Osteoblast (primary cell): ENCODE results near the gene MYH14. TPM values are rescaled to one million over a fixed set of nuclear protein-coding genes. Genes with fewer than 3 reads are reported as not detected.

ENCODE experiments used
- DNase-seq: peaks from one replicate; pipeline ENCODE4 v3.0.0; 2011; ENCODE audit warnings: low spot score, mixed read lengths; ENCODE audit not compliant: insufficient read length; ENCODE audit errors: missing footprints
- H2AFZ ChIP-seq: 2 replicates; pipeline ENCODE4 v1.6.0; 2011; ENCODE audit warnings: mild to moderate bottlenecking, low read length
- H3K27ac ChIP-seq: 2 replicates; pipeline ENCODE4 v1.5.1; 2011; ENCODE audit warnings: mild to moderate bottlenecking, low read depth, low read length, moderate library complexity
- H3K27me3 ChIP-seq: 2 replicates; pipeline ENCODE4 v1.6.0; 2012; ENCODE audit warnings: mild to moderate bottlenecking, control low read depth, inconsistent platforms, low read length, moderate library complexity; ENCODE audit not compliant: insufficient read depth
- H3K36me3 ChIP-seq: 2 replicates; pipeline ENCODE4 v1.5.1; 2011; ENCODE audit warnings: mild to moderate bottlenecking, low read length, control low read depth, moderate library complexity; ENCODE audit not compliant: insufficient read depth
- H3K4me1 ChIP-seq: 2 replicates; pipeline ENCODE4 v1.5.1; 2011; ENCODE audit warnings: mild to moderate bottlenecking, low read length, control low read depth, moderate library complexity; ENCODE audit not compliant: insufficient read depth
- H3K4me2 ChIP-seq: 2 replicates; pipeline ENCODE4 v1.6.0; 2011; ENCODE audit warnings: mild to moderate bottlenecking, low read length; ENCODE audit not compliant: insufficient read depth
- H3K4me3 ChIP-seq: fragments of 200-600 bp; sonication (generic); 3 replicates; pipeline ENCODE4 v1.5.1; 2012; ENCODE audit warnings: mild to moderate bottlenecking, low read length, inconsistent platforms; ENCODE audit not compliant: insufficient read depth
- H3K79me2 ChIP-seq: 2 replicates; pipeline ENCODE4 v1.6.0; 2012; ENCODE audit warnings: mild to moderate bottlenecking, low read length, control low read depth, inconsistent platforms; ENCODE audit not compliant: insufficient read depth
- H3K9me3 ChIP-seq: 2 replicates; pipeline ENCODE4 v1.5.1; 2011; ENCODE audit warnings: low read depth, low read length, control low read depth
- H4K20me1 ChIP-seq: 2 replicates; pipeline ENCODE4 v1.6.0; 2012; ENCODE audit warnings: mild to moderate bottlenecking, low read length, control low read depth; ENCODE audit not compliant: insufficient read depth
- total RNA-seq: library from RNA; depleted of rRNA; stranded (reverse); fragments of >200 nt; gene quantifications from 2 replicates; pipeline ENCODE4 v1.2.3, GENCODE V29; 2012
- TF ChIP-seq, protein P1 (sequence below): IDR thresholded peaks from 2 replicates; pipeline ENCODE4 v1.5.1; 2011; ENCODE audit warnings: mild to moderate bottlenecking, low read depth, low read length, moderate library complexity; ENCODE audit errors: extremely low read depth

MYH14 gene
- total RNA-seq, 1 donor: not detected

DNA sequence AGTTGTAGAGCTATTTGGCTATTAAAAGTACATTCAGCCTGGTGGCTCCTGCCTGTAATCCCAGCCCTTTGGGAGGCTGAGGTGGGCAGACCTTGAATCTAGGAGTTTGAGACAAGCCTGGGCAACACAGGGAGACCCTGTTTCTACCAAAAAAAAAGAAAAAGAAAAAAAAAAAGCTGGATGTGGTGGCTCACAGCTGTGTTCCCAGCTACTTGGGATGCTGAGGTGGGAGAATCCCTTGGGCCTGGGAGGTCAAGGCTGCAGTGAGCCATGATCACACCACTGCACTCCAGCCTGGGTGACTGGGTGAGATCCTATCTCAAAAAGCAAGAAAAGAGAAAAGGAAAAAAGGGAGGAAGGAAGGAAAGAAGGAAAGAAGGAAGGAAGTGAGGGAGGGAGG is 30.7 kb upstream of the MYH14 start:
- Histone ChIP-seq H2AFZ (no peak overlapping the region), H3K36me3 (no peaks in the 10 kb centered on the region), H3K9me3 (no peaks in the 10 kb centered on the region), H3K4me3 (no peak overlapping the region), H3K4me1 (no peaks in the 10 kb centered on the region), H3K27me3 (no peaks in the 10 kb centered on the region), H3K4me2 (no peak overlapping the region), H3K27ac (no peak overlapping the region), H4K20me1 (no peaks in the 10 kb centered on the region), H3K79me2 (no peaks in the 10 kb centered on the region)
- TF ChIP-seq, protein P1, sequence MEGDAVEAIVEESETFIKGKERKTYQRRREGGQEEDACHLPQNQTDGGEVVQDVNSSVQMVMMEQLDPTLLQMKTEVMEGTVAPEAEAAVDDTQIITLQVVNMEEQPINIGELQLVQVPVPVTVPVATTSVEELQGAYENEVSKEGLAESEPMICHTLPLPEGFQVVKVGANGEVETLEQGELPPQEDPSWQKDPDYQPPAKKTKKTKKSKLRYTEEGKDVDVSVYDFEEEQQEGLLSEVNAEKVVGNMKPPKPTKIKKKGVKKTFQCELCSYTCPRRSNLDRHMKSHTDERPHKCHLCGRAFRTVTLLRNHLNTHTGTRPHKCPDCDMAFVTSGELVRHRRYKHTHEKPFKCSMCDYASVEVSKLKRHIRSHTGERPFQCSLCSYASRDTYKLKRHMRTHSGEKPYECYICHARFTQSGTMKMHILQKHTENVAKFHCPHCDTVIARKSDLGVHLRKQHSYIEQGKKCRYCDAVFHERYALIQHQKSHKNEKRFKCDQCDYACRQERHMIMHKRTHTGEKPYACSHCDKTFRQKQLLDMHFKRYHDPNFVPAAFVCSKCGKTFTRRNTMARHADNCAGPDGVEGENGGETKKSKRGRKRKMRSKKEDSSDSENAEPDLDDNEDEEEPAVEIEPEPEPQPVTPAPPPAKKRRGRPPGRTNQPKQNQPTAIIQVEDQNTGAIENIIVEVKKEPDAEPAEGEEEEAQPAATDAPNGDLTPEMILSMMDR: no peak
- DNase-seq: no peak

DNA sequence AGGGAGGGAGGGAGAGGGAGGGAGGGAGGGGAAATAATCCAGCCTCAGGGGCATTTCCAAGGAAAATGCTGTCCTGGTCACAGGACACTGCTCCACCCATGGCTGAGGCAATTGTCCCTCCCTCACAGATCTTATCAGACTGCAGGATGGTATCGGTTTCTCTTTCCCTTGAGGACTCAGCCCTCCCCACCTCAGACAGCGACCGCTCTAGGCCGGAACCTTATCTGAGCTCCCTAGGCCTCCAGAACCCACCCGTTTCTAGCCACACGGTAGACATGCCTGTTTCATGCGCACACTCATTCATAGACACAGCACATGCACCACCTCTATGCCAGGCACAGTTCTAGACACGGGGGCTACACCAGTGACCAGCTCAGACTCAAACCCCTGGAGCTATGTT is 30.3 kb upstream of the MYH14 start:
- Histone ChIP-seq H3K79me2 (no peaks in the 10 kb centered on the region), H4K20me1 (no peaks in the 10 kb centered on the region), H3K36me3 (no peaks in the 10 kb centered on the region), H3K27ac (no peak overlapping the region), H3K27me3 (no peaks in the 10 kb centered on the region), H3K4me2 (no peak overlapping the region), H3K4me1 (no peaks in the 10 kb centered on the region), H3K4me3 (no peak overlapping the region), H3K9me3 (no peaks in the 10 kb centered on the region), H2AFZ (no peak overlapping the region)
- DNase-seq: no peak
- TF ChIP-seq, protein P1: no peak

DNA sequence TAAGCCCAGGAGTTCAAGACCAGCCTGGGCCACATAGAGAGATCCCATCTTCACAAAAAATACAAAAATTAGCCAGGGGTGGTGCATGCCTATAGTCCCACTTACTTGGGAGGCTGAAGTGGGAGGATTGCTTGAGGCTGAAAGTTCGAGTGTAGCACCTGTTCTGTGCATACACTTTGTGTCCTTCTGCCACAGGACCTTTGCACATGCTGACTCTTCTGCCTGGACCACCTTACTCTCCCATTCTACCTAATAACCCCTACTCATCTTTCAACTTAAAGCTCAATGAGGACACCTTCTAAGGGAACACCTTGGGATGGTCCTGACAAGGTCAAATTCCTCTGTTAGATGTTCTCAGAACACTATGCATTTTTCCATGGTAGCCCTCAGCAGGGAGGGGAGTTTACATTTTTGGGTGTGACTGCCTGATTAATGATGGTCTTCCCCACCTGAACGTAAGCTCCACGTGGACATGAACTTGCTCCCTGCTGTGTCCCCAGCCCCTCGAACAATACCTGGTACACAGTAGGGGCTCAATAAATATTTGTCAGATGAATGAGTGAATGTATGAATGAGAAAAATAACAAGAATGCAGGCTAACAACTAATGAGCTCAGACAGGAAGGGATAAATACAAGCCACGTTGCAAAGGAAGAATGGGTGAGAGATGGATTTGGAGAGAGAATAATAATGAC is 29.2 kb upstream of the MYH14 start:
- no peak for DNase-seq

DNA sequence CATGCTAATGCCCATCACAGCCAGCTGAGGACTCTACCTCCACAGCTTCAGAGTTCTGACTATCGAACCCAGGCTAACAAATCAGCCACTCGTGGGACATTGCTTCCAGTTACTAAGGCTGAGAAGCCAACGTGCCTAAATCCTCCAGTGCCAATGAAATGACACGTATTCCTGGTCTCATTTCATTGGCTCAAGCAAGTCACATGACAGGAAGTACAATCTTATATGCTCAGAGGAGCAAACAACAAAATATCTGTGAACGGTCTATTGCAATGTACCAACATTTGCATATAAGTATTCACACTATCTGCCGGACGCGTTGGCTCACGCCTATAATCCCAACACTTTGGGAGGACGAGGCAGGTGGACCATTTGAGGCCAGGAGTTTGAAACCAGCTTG is 27.5 kb upstream of the MYH14 start:
- H3K9me3 ChIP-seq: no peaks in the 10 kb centered on the region
- H3K27ac ChIP-seq: no peak overlapping the region
- H2AFZ ChIP-seq: no peak overlapping the region
- no peak for DNase-seq
- H3K4me3 ChIP-seq: no peak overlapping the region
- H3K27me3 ChIP-seq: no peaks in the 10 kb centered on the region
- H3K36me3 ChIP-seq: no peaks in the 10 kb centered on the region
- H3K79me2 ChIP-seq: no peaks in the 10 kb centered on the region
- H4K20me1 ChIP-seq: no peaks in the 10 kb centered on the region
- H3K4me1 ChIP-seq: no peaks in the 10 kb centered on the region
- TF ChIP-seq, protein P1: no peak
- no peak overlapping the region for H3K4me2 ChIP-seq

More for the DNA sequence above, 29.2 kb upstream of the MYH14 start:
- Histone ChIP-seq H3K4me2 (no peak overlapping the region), H3K4me1 (no peaks in the 10 kb centered on the region), H3K27me3 (no peaks in the 10 kb centered on the region), H3K9me3 (no peaks in the 10 kb centered on the region), H3K4me3 (no peak overlapping the region), H3K27ac (no peak overlapping the region), H4K20me1 (no peaks in the 10 kb centered on the region), H2AFZ (no peak overlapping the region), H3K36me3 (no peaks in the 10 kb centered on the region), H3K79me2 (no peaks in the 10 kb centered on the region)
- TF ChIP-seq, protein P1: no peak
